ELR (cell line): ENCODE data around the gene ADISSP.

ENCODE experiments used
- DNase-seq: peaks from one replicate; pipeline ENCODE4 v3.0.0-alpha.2; 2015; ENCODE audit warnings: low read depth

The ADISSP gene

DNA sequence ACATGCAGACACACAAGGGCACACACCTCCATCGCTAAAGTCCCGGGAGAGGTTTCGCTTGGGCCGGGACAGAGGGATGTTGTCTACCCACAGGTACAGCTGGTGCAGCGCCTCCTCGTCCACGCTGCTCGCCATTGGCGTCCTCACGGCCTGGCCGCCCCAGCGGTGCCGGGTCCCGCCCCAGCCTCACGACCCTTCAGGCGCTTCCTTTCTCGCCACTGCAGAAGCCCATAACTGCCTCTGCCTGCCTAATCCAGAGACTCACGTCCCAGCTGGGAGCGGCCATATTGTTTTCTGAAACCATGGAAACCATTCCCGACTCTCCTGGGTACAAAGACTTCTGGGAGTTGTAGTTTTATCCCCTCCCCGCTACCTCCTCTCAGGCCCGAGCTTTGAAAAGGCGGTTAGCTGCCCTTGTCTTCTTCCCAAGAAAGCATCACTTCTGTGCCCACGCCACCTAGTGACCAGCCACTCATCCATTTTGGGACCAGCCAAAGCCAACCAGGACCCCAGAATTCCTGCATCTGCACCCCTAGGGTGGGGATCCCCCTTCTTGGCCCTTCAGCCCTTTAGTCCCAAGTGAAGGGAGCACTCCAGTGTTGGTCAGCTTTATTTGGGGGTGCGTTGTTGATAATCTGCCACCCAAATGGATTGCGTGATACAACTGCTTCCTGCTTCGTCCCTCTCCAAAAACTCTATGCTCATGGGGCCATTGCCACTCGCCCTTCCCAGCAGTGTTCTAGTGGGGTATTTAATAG is 13.8 kb upstream of the ADISSP start, which contains the start of gene SPEF1:
TSS of gene SPEF1 (minus strand) at position 296 of the 758 bp plus-strand sequence. CDS start at position 135, 161 bp downstream.
- peak; percentile 96 for DNase-seq

GRCh38 chr20:3778976-3779375 is 11.4 kb upstream of the ADISSP start:
- DNase-seq: no peak

GRCh38 chr20:3777716-3778629 is 10.4 kb upstream of the ADISSP start:
- DNase-seq: peak; percentile 49

DNA sequence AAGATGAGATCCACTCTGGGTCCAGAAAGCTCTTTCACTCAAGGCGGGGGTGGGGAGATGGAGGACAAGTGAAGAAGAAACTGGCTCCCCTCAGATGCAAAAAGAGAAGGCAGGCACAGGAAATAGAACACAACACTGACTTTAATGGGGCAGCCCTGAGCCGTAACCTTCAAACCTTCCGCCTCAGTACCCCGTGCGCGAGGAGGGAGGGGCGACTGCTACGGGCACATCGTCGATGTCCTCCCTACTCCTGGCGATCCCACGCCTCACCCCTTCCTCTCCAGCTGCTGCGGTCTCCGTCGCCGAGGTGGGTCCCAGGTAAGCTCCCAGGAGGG is 9.8 kb upstream of the ADISSP start:
- DNase-seq: no peak

- no peak for DNase-seq
Measured at GRCh38 chr20:3775457-3776108, 8.0 kb upstream of the ADISSP start.

DNA sequence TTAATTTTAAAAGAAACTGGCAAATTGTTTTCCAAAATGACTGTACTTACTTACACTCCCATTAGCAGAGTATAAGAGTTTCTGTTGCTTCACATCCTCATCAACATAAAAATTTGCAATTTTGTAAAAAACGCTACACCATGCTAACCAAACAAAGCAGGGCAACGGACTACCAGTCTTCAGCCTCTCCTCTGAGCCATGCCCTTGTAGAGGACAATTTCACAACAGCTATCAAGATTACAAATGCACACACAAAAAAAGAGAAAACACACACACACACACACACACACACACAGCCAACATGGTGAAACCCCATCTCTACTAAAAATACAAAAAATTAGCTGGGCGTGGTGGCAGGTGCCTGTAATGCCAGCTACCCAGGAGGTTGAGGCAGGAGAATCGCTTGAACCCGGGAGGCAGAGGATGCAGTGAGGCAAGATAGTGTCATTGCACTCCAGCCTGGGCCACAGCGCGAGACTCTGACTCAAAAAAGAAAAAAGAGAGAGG is 4.1 kb upstream of the ADISSP start:
- no peak for DNase-seq

DNA sequence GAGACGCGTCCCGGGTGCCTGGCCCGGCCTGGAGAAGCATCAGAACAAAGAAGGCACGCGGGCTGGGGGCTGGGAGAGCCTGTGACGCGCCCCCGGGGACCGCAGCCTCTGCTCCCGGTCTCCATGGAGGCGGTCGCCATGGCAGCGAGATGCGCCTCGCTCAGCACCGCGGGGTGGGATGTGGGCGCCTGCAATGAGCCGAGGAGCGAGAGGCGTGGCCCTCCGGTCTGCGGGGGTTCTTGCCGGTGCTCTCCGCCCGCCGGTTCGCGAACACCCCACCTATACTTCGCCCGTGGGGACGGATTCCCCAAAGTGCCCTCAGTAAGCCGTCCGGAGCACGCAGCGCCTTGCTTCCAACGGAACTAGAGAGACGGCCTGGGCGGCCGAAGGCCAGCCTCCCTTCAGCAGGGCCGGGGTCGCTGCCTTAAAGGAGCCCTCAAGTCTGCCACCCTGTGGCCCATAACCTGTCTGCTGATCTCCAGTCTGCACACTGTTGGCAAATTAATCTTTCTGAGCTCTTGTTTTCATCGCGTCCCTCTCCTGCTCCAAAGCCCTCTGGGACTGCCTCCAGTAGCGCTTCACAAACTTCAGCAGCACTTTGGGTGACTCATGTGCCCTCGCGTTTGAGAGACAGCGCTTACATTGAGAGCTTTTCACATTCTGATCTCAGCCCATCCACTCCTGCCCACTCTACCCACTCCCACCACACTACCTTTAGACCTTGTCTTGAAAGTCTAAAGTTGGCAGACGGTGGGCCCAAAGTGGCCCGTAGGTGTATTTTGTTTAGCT is 983 bp upstream of the ADISSP start:
- peak; percentile 81 for DNase-seq

DNA sequence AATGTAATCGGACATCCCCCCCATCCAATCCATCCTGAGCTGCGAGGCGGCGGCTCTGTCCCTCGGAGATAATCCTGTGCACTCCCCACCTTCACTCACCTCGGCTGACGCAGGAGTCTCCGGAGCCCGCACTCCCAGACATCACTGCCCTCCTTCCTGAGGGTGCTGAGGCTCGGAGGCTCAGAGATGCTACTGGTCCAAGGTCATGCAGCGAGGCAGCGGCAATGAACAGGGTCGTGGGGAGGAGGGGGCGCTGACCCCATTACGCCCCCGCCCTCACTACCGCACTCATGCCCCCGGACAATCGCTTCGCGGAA is 485 bp downstream of the ADISSP start:
- peak; percentile 42 for DNase-seq

DNA sequence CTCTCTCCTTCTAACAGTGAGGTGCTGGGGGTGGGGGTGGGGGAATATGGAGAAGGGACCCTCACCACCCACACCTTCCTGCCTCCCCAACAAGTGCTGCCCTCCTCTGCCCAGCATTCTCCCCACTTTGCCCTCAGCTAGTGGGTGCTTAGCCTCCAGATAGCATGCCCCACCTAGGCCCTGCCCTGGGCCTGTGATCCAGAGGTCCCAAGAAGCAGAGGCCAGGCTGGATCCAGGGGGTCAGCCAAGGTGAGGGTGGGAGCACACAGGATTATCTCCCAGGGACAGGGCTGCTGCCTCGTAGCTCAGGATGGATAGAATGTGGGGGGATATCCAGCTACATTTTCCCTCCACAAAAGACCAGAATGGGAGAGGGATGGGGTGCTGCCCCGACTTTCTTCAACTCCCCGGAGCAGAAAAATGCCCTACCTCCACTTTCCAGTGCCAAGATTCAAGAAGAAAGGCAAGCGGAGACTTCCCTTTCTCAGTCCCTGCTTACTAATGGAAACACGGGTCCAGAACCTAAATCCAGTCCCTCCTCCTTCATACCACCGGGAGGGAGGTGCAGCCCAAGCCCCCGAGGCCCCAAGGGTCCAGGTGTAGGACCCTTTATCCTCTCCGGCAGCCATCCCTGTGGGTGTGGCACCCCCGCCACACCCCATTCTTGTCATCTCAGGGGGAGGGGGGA is 987 bp downstream of the ADISSP start:
- DNase-seq: no peak

GRCh38 chr20:3765171-3765882 is 2.2 kb downstream of the ADISSP start:
- DNase-seq: no peak

GRCh38 chr20:3764659-3765058 is 2.9 kb downstream of the ADISSP start:
- DNase-seq: no peak

DNA sequence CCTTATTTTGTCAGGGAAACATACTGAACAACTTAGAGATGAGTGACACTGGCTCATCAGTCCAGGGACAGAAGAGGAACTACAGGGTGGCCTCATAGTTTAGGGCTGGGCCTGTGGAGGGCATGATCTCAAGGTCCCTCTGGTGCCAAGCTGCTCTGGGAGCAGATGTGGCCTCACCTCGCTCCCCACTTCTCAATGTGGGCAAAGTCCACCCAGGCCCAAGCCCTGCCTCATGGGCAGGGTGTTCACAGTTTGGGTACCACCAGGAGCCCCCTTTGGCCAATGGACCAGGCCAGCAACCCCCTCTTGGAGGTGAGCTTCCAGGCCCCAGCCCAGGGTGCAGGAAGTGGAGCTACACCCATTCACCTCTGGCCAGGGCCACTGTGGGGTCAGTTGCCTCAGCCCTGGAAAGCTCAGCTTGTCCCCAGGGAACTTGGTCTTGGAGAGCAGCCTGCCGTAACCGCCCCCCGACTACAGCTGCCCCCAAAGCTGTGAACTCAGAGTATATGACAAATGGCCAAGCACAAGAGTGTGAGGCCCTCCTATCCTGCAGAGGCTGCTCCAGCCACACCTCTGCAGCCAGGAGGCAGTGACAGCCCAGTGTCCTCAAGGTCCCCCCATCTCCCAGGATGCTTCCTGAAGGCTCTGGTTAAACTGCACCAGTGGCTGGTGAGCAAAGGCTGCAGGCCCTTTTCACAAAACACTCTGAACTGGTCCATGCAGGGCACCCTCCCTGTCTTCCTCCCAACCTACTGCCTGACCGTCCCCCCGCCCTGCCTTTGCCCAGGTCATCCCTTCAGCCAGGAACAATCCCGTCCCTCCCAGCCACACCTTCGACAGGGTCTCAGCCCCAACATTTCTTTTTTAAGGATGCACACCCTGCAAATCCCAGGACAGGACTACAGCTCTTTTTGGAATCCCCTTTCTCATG is 3.6 kb downstream of the ADISSP start:
- no peak for DNase-seq

- DNase-seq: peak; percentile 20
Measured at GRCh38 chr20:3760655-3761348, 6.8 kb downstream of the ADISSP start.

GRCh38 chr20:3759884-3760283 is 7.7 kb downstream of the ADISSP start:
- DNase-seq: no peak

GRCh38 chr20:3759316-3759823 is 8.2 kb downstream of the ADISSP start:
- no peak for DNase-seq

GRCh38 chr20:3758566-3758965 is 9.0 kb downstream of the ADISSP start:
- DNase-seq: no peak

DNA sequence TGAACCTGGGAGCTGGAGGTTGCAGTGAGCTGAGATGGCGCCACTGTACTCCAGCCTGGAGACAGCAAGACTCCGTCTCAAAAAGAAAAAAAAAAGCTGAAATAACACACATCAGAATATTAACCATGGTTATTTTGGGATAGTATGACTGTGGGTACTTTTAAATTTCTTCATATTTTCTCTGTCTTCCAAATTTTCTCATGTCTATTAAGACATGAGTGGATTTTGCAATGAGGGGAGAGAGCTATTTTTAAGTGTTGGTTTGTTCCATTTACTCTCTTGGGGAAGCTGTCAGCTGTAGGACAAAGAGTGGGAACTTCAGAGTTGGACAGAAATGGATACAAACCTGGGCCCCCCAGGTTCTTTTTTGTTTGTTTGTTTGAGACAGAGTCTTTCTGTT is 10.3 kb downstream of the ADISSP start:
- no peak for DNase-seq

DNA sequence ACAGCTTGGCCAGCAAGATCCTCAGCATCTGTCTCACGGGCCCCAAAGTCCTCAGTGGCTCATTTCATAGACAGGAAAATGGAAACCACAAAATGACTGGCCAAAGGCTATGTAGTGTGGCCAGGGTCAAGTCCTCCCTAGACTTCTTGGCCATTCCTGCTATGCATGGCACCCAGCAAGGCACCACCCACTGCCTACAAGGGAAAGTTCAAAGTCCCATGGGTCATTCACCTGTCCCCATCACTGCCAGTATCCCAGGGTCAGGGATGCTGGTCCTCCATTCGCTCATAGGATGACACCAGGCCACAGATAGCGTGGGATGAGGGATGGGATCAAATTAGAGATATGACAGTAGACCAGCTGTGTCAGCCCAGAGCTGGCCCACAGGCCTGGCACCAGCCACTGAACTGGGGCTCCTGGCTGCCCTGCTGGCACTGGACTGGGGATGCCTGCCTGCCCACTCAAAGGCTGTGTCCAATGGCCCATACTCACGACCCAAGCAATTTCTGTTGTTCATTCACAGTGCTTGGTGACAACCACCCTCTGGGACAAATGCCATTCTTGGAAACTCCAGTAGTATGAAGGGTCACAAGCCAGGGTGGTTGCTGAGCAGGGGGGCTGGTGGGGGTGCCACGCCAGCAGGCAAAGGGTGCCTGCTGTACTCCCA is 11.6 kb downstream of the ADISSP start:
- DNase-seq: no peak
